Parathyroid adenoma (tissue), 2 donors: ENCODE results near the gene TMEM242.

Experiments
- H2AFZ ChIP-seq: fragments of 300-600 bp; sonication (generic); one replicate; pipeline ENCODE4 v1.7.0; 2017; ENCODE audit warnings: antibody characterized with exemption, mild to moderate bottlenecking
- H3K27ac ChIP-seq: fragments of 300-600 bp; sonication (generic); one replicate; pipeline ENCODE4 v1.7.0; 2017
- H3K27me3 ChIP-seq: fragments of 300-600 bp; sonication (generic); one replicate; pipeline ENCODE4 v1.7.0; 2017; ENCODE audit warnings: low read length; ENCODE audit not compliant: control insufficient read depth, insufficient read depth
- H3K36me3 ChIP-seq: fragments of 300-600 bp; sonication (generic); one replicate; pipeline ENCODE4 v1.7.0; 2017; ENCODE audit warnings: low read length; ENCODE audit not compliant: control insufficient read depth, insufficient read depth
- H3K4me1 ChIP-seq: fragments of 300-600 bp; sonication (generic); one replicate; pipeline ENCODE4 v1.7.0; 2017; ENCODE audit warnings: control low read depth
- H3K4me2 ChIP-seq: fragments of 300-600 bp; sonication (generic); one replicate; pipeline ENCODE4 v1.7.0; 2017; ENCODE audit warnings: low read length
- H3K4me3 ChIP-seq: fragments of 300-600 bp; sonication (generic); one replicate; pipeline ENCODE4 v1.7.0; 2017; ENCODE audit warnings: low read depth, low read length
- H3K79me2 ChIP-seq: fragments of 300-600 bp; sonication (generic); one replicate; pipeline ENCODE4 v1.7.0; 2017; ENCODE audit warnings: control low read depth
- H3K9ac ChIP-seq: fragments of 300-600 bp; sonication (generic); one replicate; pipeline ENCODE4 v1.7.0; 2017; ENCODE audit warnings: mild to moderate bottlenecking
- H3K9me3 ChIP-seq: fragments of 300-600 bp; sonication (generic); one replicate; pipeline ENCODE4 v1.7.0; 2017; ENCODE audit warnings: low read length; ENCODE audit not compliant: control insufficient read depth
- CTCF ChIP-seq: fragments of 300-600 bp; sonication (generic); IDR thresholded peaks from one replicate; pipeline ENCODE4 v1.7.0; 2017; ENCODE audit warnings: antibody characterized with exemption, mild to moderate bottlenecking
- donor health status: primary hyperparathyroidism.

TMEM242 gene

DNA sequence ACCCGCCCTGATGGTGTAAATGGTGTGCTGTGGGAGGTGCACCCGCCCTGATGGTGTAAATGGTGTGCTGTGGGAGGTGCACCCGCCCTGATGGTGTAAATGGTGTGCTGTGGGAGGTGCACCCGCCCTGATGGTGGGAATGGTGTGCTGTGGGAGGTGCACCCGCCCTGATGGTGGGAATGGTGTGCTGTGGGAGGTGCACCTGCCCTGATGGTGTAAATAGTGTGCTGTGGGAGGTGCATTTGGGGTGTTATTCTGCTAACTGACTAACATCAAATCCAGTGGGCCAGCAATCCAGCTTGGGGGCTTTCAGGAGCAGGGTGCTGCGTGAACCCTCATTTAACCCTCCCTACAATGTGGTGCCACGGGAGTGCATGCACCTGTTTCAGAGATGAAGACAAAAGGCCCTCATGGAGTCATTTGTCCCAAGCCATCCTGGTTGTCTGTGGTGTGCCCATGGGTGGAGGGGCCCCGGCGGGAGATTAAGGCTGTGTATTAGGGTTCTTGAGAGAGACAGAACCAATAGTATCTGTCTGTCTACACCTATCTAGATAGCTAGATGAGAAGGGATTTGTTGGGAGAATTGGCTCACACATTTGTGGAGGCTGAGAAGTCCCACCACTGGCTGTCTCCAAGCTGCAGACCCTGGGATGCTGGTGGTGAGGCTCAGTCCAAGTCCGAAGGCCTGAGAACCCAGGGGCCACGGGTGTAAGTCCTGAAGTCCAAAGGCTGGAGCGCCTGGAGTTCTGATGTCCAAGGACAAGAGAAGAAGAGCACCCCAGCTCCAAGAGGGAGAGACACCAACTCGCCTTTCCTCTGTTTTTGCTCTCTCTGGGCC, 39.2 kb downstream of the TMEM242 start:
- Histone ChIP-seq H3K4me1 (no peaks in the 10 kb centered on the region), H3K4me3 (no peak overlapping the region), H3K4me2 (no peak overlapping the region), H3K9me3 (no peaks in the 10 kb centered on the region), H3K27ac (no peak overlapping the region), H3K9ac (no peak overlapping the region), H3K27me3 (no peaks in the 10 kb centered on the region), H3K36me3 (no peaks in the 10 kb centered on the region), H2AFZ (no peak overlapping the region), H3K79me2 (no peaks in the 10 kb centered on the region)
- TF ChIP-seq CTCF = no peak

DNA sequence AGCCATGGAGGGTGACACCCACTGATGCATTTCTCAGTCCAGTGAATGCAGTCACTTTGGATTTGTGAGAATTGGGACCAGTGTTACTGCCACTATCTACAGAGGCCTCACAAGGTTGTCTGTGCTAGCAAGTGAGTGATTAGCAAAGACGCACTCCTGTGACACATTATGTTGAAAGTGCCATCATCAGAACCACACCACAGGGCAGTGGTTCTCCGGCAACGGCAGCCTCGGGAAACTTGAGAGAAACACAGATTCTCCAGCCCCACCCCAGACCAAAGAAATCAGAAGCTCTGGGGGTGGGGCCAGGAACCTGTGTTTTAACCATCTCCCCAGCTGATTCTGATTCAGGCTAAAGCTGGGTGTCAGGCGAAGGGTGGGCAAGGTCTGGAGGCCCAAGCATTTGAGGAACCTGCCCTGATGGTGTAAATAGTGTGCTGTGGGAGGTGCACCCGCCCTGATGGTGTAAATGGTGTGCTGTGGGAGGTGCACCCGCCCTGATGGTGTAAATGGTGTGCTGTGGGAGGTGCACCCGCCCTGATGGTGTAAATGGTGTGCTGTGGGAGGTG, 39.9 kb downstream of the TMEM242 start:
- Histone ChIP-seq H3K9ac (no peak overlapping the region), H3K79me2 (no peaks in the 10 kb centered on the region), H2AFZ (no peak overlapping the region), H3K36me3 (no peaks in the 10 kb centered on the region), H3K27ac (no peak overlapping the region), H3K4me3 (no peak overlapping the region), H3K27me3 (no peaks in the 10 kb centered on the region), H3K4me2 (no peak overlapping the region), H3K4me1 (no peaks in the 10 kb centered on the region), H3K9me3 (no peaks in the 10 kb centered on the region)
- TF ChIP-seq CTCF = no peak

DNA sequence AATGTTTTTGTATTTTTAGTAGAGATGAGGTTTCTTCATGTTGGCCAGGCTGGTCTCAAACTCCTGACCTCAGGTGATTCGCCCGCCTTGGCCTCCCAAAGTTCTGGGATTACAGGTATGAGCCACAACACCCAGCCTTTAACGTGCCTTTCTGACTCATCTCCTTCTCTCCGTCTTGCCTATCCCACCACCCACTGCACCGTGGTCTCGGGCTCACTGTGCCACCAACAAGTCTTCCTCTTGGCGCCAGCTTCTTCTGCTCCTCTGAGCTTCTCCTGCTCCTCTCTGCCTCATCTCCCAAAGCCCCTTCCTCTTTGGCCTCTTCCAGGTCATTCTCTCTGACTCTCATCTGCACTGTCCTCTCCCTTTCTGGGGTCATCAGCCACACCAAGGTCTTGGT, 41.0 kb downstream of the TMEM242 start:
- no peak overlapping the region for H3K27ac ChIP-seq
- H3K9me3 ChIP-seq = no peaks in the 10 kb centered on the region
- no peaks in the 10 kb centered on the region for H3K79me2 ChIP-seq
- no peaks in the 10 kb centered on the region for H3K27me3 ChIP-seq
- no peak for TF ChIP-seq CTCF
- no peak overlapping the region for H3K9ac ChIP-seq
- H3K4me1 ChIP-seq = no peaks in the 10 kb centered on the region
- H3K4me3 ChIP-seq = no peak overlapping the region
- H3K4me2 ChIP-seq = no peak overlapping the region
- H2AFZ ChIP-seq = no peak overlapping the region
- H3K36me3 ChIP-seq = no peaks in the 10 kb centered on the region

DNA sequence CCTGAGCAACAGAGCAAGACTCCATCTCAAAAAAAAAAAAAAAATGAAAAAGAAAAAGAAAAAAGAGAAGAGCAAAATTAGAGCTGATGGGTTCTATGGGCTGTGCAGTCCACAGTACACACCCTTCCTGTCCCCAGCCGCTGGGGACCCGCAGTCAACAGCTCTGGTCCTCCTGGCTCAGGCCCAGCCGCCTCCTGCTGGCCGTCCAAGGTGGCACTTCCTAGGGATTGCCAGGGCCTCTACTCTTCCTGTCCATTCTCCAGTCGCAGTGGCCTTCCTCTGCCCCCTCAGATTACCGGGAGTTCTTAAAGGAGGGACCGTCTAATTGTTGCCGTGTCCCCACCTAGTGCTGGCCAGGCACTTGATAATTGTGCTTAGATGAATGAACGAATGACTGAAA, 41.7 kb downstream of the TMEM242 start:
- Histone ChIP-seq H2AFZ (no peak overlapping the region), H3K27me3 (no peaks in the 10 kb centered on the region), H3K4me3 (no peak overlapping the region), H3K27ac (no peak overlapping the region), H3K9ac (no peak overlapping the region), H3K4me1 (no peaks in the 10 kb centered on the region), H3K9me3 (no peaks in the 10 kb centered on the region), H3K79me2 (no peaks in the 10 kb centered on the region), H3K36me3 (no peaks in the 10 kb centered on the region), H3K4me2 (no peak overlapping the region)
- TF ChIP-seq CTCF = no peak

DNA sequence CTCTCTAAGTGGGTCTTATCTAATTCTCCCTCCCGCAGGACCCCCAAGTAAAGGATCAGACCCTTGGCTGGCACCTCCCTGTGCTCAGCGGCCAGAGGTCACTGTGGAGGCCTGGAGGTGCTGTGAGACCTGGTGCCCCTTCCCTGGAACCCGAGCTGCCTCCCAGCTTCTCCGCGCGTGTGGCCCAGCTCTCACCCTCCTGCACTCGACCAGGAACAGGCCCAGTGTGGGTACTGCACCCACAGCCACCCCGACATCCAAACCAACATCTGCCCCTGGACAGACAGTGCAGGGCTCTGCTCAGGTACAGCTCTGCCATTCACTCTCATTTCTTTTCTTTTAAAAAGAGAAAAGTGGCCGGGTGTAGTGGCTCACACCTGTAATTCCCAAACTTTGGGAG, 42.4 kb downstream of the TMEM242 start:
- no peaks in the 10 kb centered on the region for H3K27me3 ChIP-seq
- no peak overlapping the region for H2AFZ ChIP-seq
- H3K27ac ChIP-seq = no peak overlapping the region
- H3K36me3 ChIP-seq = no peaks in the 10 kb centered on the region
- no peak for TF ChIP-seq CTCF
- no peak overlapping the region for H3K9ac ChIP-seq
- no peaks in the 10 kb centered on the region for H3K79me2 ChIP-seq
- H3K4me1 ChIP-seq = no peaks in the 10 kb centered on the region
- no peak overlapping the region for H3K4me2 ChIP-seq
- no peak overlapping the region for H3K4me3 ChIP-seq
- no peaks in the 10 kb centered on the region for H3K9me3 ChIP-seq
